Measurements from ENCODE around the gene DHRSX. TPM values are rescaled to one million over a fixed set of nuclear protein-coding genes. Genes with fewer than 3 reads are reported as not detected.
"Not testable (repeated sequence)": the region's sequence is repeated elsewhere in the genome, so short reads cannot be mapped to it uniquely, and the experiment has no call there.

Gene DHRSX
- total and polyA plus RNA-seq, 2 of the 13 experiments (the other 11 are each of a cell fraction or from before 2014, with no cell fraction given), result 15.5 to 24.3 TPM

- H3K36me3 ChIP-seq (replicated peaks in 1 of 2; ENCODE audit: control insufficient read depth in 1 of 2, insufficient read depth in 2 of 2, low read length in 2 of 2); BruUV-seq (replicated peaks); H3K4me2 ChIP-seq (ENCODE audit: low read depth, low read length); H3K4me3 ChIP-seq (replicated peaks in 1 of 3; ENCODE audit: insufficient read depth in 1 of 3, low read depth in 2 of 3, low read length in 3 of 3); H3K9me3 ChIP-seq (ENCODE audit: low read length); H3K9ac ChIP-seq (ENCODE audit: insufficient read depth, low read depth, low read length); intact Hi-C loops (cut with micrococcal nuclease; ENCODE audit: unreplicated experiment); CTCF ChIA-PET (ENCODE audit: low intra/inter-chr PET ratio, low total read pairs); H3K27ac ChIP-seq (ENCODE audit: extremely low read length, insufficient read depth, low read length); H3K27me3 ChIP-seq (ENCODE audit: control insufficient read depth in 1 of 2, insufficient read depth in 2 of 2, low read length in 2 of 2); in situ Hi-C loops (cut with HindIII; ENCODE audit: extremely low pct_ligation_motif_present, low pct_unique_long_range_greater_than_20kb); H4K20me1 ChIP-seq (ENCODE audit: insufficient read depth, low read length); POLR2A ChIA-PET; H2AFZ ChIP-seq (ENCODE audit: low read length); TF ChIP-seq HNF4G (CRISPR knock-in tag; IDR thresholded peaks at IDR 0.05; ENCODE audit: borderline replicate concordance, low read depth); FOXP1 (IDR thresholded peaks at IDR 0.05): not testable (repeated sequence)
- TF ChIP-seq FOXA3 (CRISPR knock-in tag; IDR thresholded peaks at IDR 0.05) (peak; percentile 46; the same call in 1 of the 2 replicates), FOSL2 (CRISPR knock-in tag; IDR thresholded peaks at IDR 0.05) (peak; percentile 91), ARID5B (CRISPR knock-in tag; IDR thresholded peaks at IDR 0.05) (0 out of 2 replicates have a peak, but pooled peaks have one; percentile 36), SAP130 (CRISPR knock-in tag; IDR thresholded peaks at IDR 0.05; ENCODE audit: low read depth) (peak; percentile 46; the same call in 1 of the 2 replicates), ZNF331 (CRISPR knock-in tag; IDR thresholded peaks at IDR 0.05) (0 out of 2 replicates have a peak, but pooled peaks have one; percentile 14), JUNB (CRISPR knock-in tag; IDR thresholded peaks at IDR 0.05; ENCODE audit: borderline replicate concordance) (peak; percentile 64; the same call in 1 of the 2 replicates), HNF4A (CRISPR knock-in tag; IDR thresholded peaks at IDR 0.05) (peak; percentile 47), HNF4G (IDR thresholded peaks at IDR 0.05; ENCODE audit: borderline replicate concordance, low read depth, low read length) (peak; percentile 5; the same call in 1 of the 2 replicates), FOXP1 (CRISPR knock-in tag; IDR thresholded peaks at IDR 0.05) (0 out of 2 replicates have a peak, but pooled peaks have one; percentile 21), ZBTB33 (CRISPR knock-in tag; IDR thresholded peaks at IDR 0.05) (0 out of 2 replicates have a peak, but pooled peaks have one; percentile 9), TFAP4 (IDR thresholded peaks at IDR 0.05; ENCODE audit: borderline replicate concordance, low read depth) (peak; percentile 44; the same call in 1 of the 2 replicates), ZEB1 (IDR thresholded peaks at IDR 0.05; ENCODE audit: insufficient replicate concordance, low read depth) (peak; percentile 82), GATAD2A (CRISPR knock-in tag; IDR thresholded peaks at IDR 0.05) (0 out of 2 replicates have a peak, but pooled peaks have one; percentile 21)
- TF ChIP-seq, protein P1, sequence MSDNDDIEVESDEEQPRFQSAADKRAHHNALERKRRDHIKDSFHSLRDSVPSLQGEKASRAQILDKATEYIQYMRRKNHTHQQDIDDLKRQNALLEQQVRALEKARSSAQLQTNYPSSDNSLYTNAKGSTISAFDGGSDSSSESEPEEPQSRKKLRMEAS (IDR thresholded peaks at IDR 0.05), result peak; percentile 37; the same call in 1 of the 2 replicates
- TF ChIP-seq, protein P2, sequence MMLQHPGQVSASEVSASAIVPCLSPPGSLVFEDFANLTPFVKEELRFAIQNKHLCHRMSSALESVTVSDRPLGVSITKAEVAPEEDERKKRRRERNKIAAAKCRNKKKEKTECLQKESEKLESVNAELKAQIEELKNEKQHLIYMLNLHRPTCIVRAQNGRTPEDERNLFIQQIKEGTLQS (CRISPR knock-in tag; IDR thresholded peaks at IDR 0.05), result 0 out of 2 replicates have a peak, but pooled peaks have one; percentile 64
- Histone ChIP-seq H3K79me2 (ENCODE audit: insufficient read depth, low read length) (peaks cover 44% of the 10 kb centered on the region), H3K4me1 (ENCODE audit: insufficient read depth, low read length) (peaks cover 42% of the 10 kb centered on the region)
- 75% methylated on average over 11 of the region's 11 CpGs for WGBS (ENCODE audit: low lambda C conversion rate)
- FAIRE-seq (peak; percentile 32), ATAC-seq (peak; percentile 23; the same call in 2 of the 3 replicates), DNase-seq (ENCODE audit: low spot score) (peak; percentile 53)
Measured at GRCh38 chrX:2477313-2477712, 23.5 kb downstream of the DHRSX start.

Data from HepG2 (cell line).